Muscle layer of colon (tissue), 2 donors: ENCODE data around the gene HDAC3.
"Not testable (repeated sequence)": the region's sequence is repeated elsewhere in the genome, so short reads cannot be mapped to it uniquely, and the experiment has no call there.

Experiments used
- H3K27ac ChIP-seq: one replicate; pipeline ENCODE4 v1.7.0; 2013; ENCODE audit warnings: low read depth, mild to moderate bottlenecking, low read length, moderate library complexity
- H3K27me3 ChIP-seq, 2 donors: one replicate each; pipeline ENCODE4 v1.7.0; 2013; ENCODE audit warnings: low read length in 2 of 2, mild to moderate bottlenecking in 2 of 2; ENCODE audit not compliant: insufficient read depth in 2 of 2, control insufficient read depth in 1 of 2
- H3K36me3 ChIP-seq: one replicate; pipeline ENCODE4 v1.7.0; 2013; ENCODE audit warnings: mild to moderate bottlenecking, low read length; ENCODE audit not compliant: insufficient read depth
- H3K4me1 ChIP-seq: one replicate; pipeline ENCODE4 v1.7.0; 2013; ENCODE audit warnings: mild to moderate bottlenecking, low read length; ENCODE audit not compliant: insufficient read depth
- H3K4me3 ChIP-seq, 2 donors: one replicate each; pipeline ENCODE4 v1.7.0; 2013; ENCODE audit warnings: low read length in 2 of 2, low read depth in 1 of 2, mild to moderate bottlenecking in 1 of 2, moderate library complexity in 1 of 2
- H3K9ac ChIP-seq: one replicate; pipeline ENCODE4 v1.7.0; 2013; ENCODE audit warnings: low read length
- H3K9me3 ChIP-seq: one replicate; pipeline ENCODE4 v1.7.0; 2013; ENCODE audit warnings: mild to moderate bottlenecking, low read length
- donor health status: abdominal sarcoma.
- donor health status: Adenocarcinoma of cecum.

Gene HDAC3

DNA sequence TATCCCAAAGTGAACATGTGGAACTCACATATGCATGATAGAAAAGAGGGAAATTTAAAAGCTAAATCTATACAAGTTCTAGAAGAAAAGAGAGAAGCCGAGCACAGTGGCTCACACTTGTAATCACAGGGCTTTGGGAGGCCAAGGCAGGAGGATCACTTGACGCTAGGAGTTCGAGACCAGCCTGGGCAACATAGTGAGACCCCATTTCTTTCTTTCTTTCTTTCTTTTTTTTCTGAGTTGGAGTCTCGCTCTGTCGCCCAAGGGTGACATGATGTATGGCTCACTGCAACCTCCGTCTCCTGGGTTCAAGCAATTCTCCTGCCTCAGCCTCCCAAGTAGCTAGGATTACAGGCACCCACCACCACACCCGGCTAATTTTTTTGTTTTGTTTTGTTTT, 26.7 kb downstream of the HDAC3 start:
- H3K9me3 ChIP-seq, H3K4me1 ChIP-seq, H3K36me3 ChIP-seq, H3K4me3 ChIP-seq, H3K27me3 ChIP-seq, H3K27ac ChIP-seq, H3K9ac ChIP-seq: not testable (repeated sequence)

DNA sequence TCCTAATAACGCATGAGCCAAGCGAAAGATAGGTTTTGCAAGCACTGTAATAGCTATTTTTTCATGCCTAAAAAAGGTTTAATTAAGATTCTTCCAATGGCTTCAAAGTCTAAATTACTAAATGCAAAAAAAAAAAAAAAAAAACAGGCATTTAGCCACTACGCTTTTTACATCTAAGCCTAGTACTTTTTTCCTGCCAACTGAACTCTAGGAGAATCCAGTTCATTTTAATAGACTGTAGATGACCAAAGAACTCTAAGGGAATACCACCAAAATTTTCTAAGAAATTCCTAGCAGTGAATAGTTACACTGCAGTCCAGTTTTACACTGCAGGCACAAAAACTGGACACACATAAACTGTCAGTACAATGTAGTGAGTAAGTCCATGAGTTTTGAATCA, 27.6 kb downstream of the HDAC3 start:
- H3K4me1 ChIP-seq, result peaks cover under 1% of the 10 kb centered on the region
- no peaks in the 10 kb centered on the region for H3K36me3 ChIP-seq
- no peaks in the 10 kb centered on the region for H3K9me3 ChIP-seq
- H3K27me3 ChIP-seq, result no peaks in the 10 kb centered on the region
- H3K27ac ChIP-seq, result no peak overlapping the region
- no peak overlapping the region for H3K4me3 ChIP-seq
- no peak overlapping the region for H3K9ac ChIP-seq

DNA sequence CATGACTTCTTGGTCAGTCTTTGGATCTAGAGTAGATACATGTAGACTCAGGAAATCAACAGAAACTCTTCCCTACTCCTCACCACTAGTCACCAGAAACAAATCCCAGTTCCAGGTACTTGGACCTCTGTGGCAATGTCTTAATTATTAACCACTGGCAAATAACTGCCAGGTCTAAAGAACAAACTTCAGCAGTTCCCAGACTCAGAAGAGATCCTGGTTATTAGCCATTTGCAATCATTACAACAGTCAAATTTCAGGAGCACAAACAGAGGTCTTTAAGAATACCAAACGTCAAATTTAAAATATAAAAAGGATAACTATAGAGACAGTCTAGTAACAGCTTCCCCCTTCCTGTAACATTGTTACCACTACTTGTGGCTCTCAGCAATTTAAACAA, 28.1 kb downstream of the HDAC3 start:
- Histone ChIP-seq H3K9me3 (no peaks in the 10 kb centered on the region), H3K4me3 (no peak overlapping the region), H3K27me3 (no peaks in the 10 kb centered on the region), H3K36me3 (no peaks in the 10 kb centered on the region), H3K9ac (no peak overlapping the region), H3K27ac (no peak overlapping the region), H3K4me1 (peaks cover 5% of the 10 kb centered on the region)

DNA sequence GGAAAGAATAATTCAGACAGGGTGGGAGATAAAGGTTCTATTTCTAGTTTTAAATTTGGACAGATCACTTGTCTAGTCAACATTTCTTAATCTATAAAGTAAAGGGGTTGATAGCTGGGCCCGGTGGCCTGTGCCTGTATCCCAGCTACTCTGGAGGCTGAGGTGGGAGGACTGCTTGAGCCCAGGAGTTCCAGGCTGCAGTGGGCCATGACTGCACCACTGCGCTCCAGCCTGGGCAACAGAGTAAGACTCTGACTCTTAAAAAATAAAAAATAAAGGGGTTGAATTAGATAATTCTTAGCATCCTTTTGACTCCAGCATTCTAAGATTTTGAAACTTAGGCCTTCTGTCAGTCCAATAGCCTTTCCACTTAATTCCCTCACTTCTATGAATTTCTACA, 28.6 kb downstream of the HDAC3 start:
- Histone ChIP-seq H3K4me1 (peaks cover 6% of the 10 kb centered on the region), H3K9me3 (no peaks in the 10 kb centered on the region), H3K4me3 (no peak overlapping the region), H3K27ac (no peak overlapping the region), H3K27me3 (no peaks in the 10 kb centered on the region), H3K36me3 (no peaks in the 10 kb centered on the region), H3K9ac (no peak overlapping the region)

DNA sequence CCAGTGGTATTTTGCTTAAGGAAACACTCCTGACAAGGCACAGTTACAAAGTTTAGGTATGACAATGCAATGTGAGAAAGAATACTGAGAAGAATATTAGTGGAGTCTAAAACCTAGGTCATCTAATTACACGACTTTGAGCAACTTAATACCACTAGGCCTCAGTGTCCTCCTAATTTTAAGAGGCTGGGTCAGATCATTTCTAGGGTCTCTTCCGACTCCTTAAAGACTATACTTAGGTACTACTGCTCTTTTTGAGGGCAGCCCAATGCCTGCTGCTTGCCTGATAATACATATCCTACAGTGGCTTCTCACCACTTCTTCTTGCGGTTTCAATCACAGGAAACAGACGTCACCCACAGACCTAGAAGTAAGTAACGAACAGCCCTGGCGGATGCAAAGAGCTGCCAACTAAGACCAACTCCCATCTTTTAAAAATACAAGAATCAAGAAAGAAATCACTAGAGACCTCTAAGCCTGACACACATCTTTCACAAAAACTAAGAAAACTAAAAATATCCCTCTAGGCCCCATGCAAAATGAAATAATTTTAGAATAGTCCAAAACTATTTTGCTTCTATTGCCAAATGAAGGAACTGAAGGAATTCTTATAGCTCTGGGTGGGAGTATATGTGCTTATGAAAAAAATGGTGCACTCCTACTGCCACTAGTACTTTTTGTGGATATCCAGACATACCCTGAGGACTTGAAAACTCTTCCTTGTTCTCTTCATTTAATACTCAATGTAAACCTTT, 30.9 kb downstream of the HDAC3 start:
- H3K27ac ChIP-seq, result no peak overlapping the region
- no peak overlapping the region for H3K4me3 ChIP-seq
- no peaks in the 10 kb centered on the region for H3K9me3 ChIP-seq
- no peak overlapping the region for H3K9ac ChIP-seq
- no peaks in the 10 kb centered on the region for H3K27me3 ChIP-seq
- peaks cover 6% of the 10 kb centered on the region for H3K4me1 ChIP-seq
- H3K36me3 ChIP-seq, result no peaks in the 10 kb centered on the region

- H3K9me3 ChIP-seq, result no peaks in the 10 kb centered on the region
- H3K4me1 ChIP-seq, result peaks cover 6% of the 10 kb centered on the region
- H3K4me3 ChIP-seq, result no peak overlapping the region
- H3K9ac ChIP-seq, result no peak overlapping the region
- H3K27ac ChIP-seq, result no peak overlapping the region
- H3K36me3 ChIP-seq, result no peaks in the 10 kb centered on the region
- H3K27me3 ChIP-seq, result no peaks in the 10 kb centered on the region
Observed at GRCh38 chr5:141603923-141604717, 32.5 kb downstream of the HDAC3 start.

DNA sequence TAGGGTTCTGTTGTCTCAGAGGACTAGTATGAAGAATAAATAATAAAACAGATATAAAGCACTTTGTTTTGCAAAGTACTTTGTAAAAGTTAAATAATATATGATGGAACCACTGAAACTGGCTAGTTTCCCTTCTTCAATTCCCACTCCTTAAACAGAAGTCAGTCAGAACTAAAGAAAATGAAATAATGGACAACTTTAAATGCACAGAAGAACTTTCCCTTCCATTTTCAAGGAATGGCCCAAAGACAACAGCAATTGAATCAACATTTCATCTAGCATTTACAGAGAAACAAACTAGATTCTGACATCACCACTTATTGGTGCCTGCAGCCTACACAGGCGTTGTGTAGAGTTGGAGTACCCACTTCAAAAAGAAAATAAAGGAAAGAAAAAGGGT, 34.0 kb downstream of the HDAC3 start:
- H3K4me3 ChIP-seq, result no peak overlapping the region
- no peaks in the 10 kb centered on the region for H3K9me3 ChIP-seq
- no peaks in the 10 kb centered on the region for H3K27me3 ChIP-seq
- peaks cover 6% of the 10 kb centered on the region for H3K4me1 ChIP-seq
- no peak overlapping the region for H3K27ac ChIP-seq
- no peak overlapping the region for H3K9ac ChIP-seq
- H3K36me3 ChIP-seq, result no peaks in the 10 kb centered on the region

GRCh38 chr5:141598391-141599345, 38.0 kb downstream of the HDAC3 start:
- Histone ChIP-seq H3K4me1 (peaks cover 2% of the 10 kb centered on the region), H3K9me3 (no peaks in the 10 kb centered on the region), H3K9ac (no peak overlapping the region), H3K27ac (no peak overlapping the region), H3K4me3 (no peak overlapping the region), H3K36me3 (no peaks in the 10 kb centered on the region), H3K27me3 (no peaks in the 10 kb centered on the region)

DNA sequence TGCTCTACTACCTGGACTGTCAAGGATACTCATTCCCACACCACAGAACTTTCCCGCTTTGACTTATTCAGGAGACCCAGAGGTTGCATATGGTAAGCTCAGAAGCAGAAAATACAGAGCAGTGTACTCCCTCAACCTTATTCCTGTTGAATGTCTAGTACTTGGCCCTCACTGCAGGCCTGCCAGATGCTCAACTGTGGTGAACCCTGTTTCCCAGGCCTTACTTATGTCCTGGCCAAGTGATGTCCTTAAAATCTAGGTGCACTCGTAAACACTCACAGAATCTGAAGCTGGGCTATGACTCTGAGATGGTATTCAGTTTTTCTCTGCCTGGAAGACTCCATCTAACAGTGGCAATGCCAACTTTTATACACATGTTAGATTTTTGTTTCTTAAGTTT, 38.8 kb downstream of the HDAC3 start:
- Histone ChIP-seq H3K9me3 (no peaks in the 10 kb centered on the region), H3K27ac (no peak overlapping the region), H3K9ac (no peak overlapping the region), H3K4me1 (no peaks in the 10 kb centered on the region), H3K36me3 (no peaks in the 10 kb centered on the region), H3K4me3 (no peak overlapping the region), H3K27me3 (no peaks in the 10 kb centered on the region)

DNA sequence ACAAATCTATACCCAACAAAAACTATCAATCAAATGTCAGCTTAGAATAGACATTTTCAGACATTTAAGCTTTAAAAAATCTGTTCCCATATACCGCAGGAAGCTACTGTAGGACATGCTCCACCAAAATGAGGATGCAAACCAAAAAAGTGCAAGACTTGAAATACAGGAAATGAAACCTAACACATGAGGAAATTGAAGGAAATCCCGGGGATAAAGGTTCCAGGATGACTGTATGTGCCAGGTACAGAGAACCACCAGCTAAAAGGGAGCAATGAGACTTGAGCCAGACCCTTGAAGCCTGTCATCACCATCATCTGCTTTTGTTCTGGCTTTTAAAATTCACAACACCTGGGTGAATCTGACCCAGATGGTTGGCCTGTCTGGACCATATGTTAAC, 39.3 kb downstream of the HDAC3 start:
- Histone ChIP-seq H3K9me3 (no peaks in the 10 kb centered on the region), H3K4me3 (no peak overlapping the region), H3K9ac (no peak overlapping the region), H3K4me1 (no peaks in the 10 kb centered on the region), H3K36me3 (no peaks in the 10 kb centered on the region), H3K27ac (no peak overlapping the region), H3K27me3 (no peaks in the 10 kb centered on the region)

DNA sequence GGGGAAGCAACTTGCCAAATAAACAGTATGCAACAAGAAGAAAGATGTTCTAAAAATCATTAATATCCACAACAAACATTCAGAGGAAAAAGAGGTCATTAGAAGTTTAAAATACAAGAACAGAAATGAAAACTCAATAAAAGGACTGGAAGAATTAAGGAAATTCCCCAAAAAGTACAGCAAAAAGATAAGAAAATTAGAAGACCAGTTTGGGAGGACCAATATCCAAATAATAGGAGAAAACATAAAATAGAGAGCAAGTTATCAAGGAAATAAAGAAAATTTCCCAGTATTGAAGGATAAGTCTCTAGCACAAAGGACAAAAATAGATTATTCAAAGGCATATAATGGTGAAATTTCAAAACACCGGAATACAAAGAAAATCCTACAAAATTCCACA, 39.8 kb downstream of the HDAC3 start:
- no peak overlapping the region for H3K4me3 ChIP-seq
- no peaks in the 10 kb centered on the region for H3K36me3 ChIP-seq
- H3K9me3 ChIP-seq, result no peaks in the 10 kb centered on the region
- H3K4me1 ChIP-seq, result no peaks in the 10 kb centered on the region
- H3K27ac ChIP-seq, result no peak overlapping the region
- no peaks in the 10 kb centered on the region for H3K27me3 ChIP-seq
- no peak overlapping the region for H3K9ac ChIP-seq
